T-helper 2 cell treated with Interferon-gamma antibody and Interleukin-4, amounts not matched to agents 100 ng/mL and 5 ng/mL, for 36 hours (primary cell): ENCODE data around the gene SDK1. TPM values are rescaled to one million over a fixed set of nuclear protein-coding genes. Genes with fewer than 3 reads are reported as not detected.
"Not testable (repeated sequence)": the region's sequence is repeated elsewhere in the genome, so short reads cannot be mapped to it uniquely, and the experiment has no call there.

ENCODE experiments used
- intact Hi-C: fragments of 100-400 bp; cut with micrococcal nuclease; formaldehyde crosslinking; loops from one replicate; pipeline ENCODE4 v1.15.1; 2023
- total RNA-seq: library from RNA; stranded (reverse); gene quantifications from 2 replicates; pipeline ENCODE4 v1.2.3, GENCODE V29; 2022

The SDK1 gene
- total RNA-seq, 1 donor from 2014 or later: 0.09 TPM

- intact Hi-C loops: no loop called here
These were observed 785.1 kb downstream of the SDK1 start for GRCh38 chr7:4085937-4086691.

- intact Hi-C loops: no loop called here
These were observed 785.7 kb downstream of the SDK1 start for GRCh38 chr7:4086723-4087122.

- intact Hi-C loops: no loop called here
These were observed 790.7 kb downstream of the SDK1 start for GRCh38 chr7:4091767-4092166.

GRCh38 chr7:4093035-4093434 is 792.0 kb downstream of the SDK1 start:
- intact Hi-C loops: no loop called here

GRCh38 chr7:4093483-4093882 is 792.4 kb downstream of the SDK1 start:
- intact Hi-C loops: no loop called here

GRCh38 chr7:4094158-4094557 is 793.1 kb downstream of the SDK1 start:
- intact Hi-C loops: not testable (repeated sequence)

GRCh38 chr7:4097001-4097609 is 796.1 kb downstream of the SDK1 start:
- intact Hi-C loops: no loop called here

GRCh38 chr7:4098169-4098568 is 797.1 kb downstream of the SDK1 start:
- intact Hi-C loops: no loop called here

- intact Hi-C loops: no loop called here
These were observed 798.6 kb downstream of the SDK1 start for GRCh38 chr7:4099651-4100050.

- intact Hi-C loops: no loop called here
These were observed 799.1 kb downstream of the SDK1 start for GRCh38 chr7:4100148-4100547.

- intact Hi-C loops: no loop called here
These were observed 799.6 kb downstream of the SDK1 start for GRCh38 chr7:4100691-4101090.

GRCh38 chr7:4102231-4102841 is 801.3 kb downstream of the SDK1 start:
- intact Hi-C loops: no loop called here

GRCh38 chr7:4103352-4104091 is 802.5 kb downstream of the SDK1 start:
- intact Hi-C loops: no loop called here

- intact Hi-C loops: no loop called here
These were observed 806.8 kb downstream of the SDK1 start for GRCh38 chr7:4107839-4108238.

- intact Hi-C loops: no loop called here
These were observed 807.9 kb downstream of the SDK1 start for GRCh38 chr7:4108951-4109350.

GRCh38 chr7:4109481-4110110 is 808.5 kb downstream of the SDK1 start:
- intact Hi-C loops: no loop called here

GRCh38 chr7:4110438-4110837 is 809.4 kb downstream of the SDK1 start:
- intact Hi-C loops: no loop called here

GRCh38 chr7:4111166-4111565 is 810.1 kb downstream of the SDK1 start:
- intact Hi-C loops: no loop called here

GRCh38 chr7:4113271-4113670 is 812.2 kb downstream of the SDK1 start:
- intact Hi-C loops: no loop called here

- intact Hi-C loops: no loop called here
These were observed 812.9 kb downstream of the SDK1 start for GRCh38 chr7:4113976-4114375.

- intact Hi-C loops: no loop called here
These were observed 814.4 kb downstream of the SDK1 start for GRCh38 chr7:4115442-4115841.
